Activated CD8-positive, alpha-beta memory T cell treated with anti-CD3 and anti-CD28 coated beads, Interleukin-2, amount 50 U/mL, for 4 hours (primary cell): Measurements from ENCODE around the gene PVRIG.
A peak's percentile ranks its signal among the peaks of the same experiment; 100 is the strongest.
"Not testable (repeated sequence)": the region's sequence is repeated elsewhere in the genome, so short reads cannot be mapped to it uniquely, and the experiment has no call there.

Experiments
- DNase-seq: peaks from one replicate; pipeline ENCODE4 v3.0.0-alpha.2; 2020

PVRIG gene

DNA sequence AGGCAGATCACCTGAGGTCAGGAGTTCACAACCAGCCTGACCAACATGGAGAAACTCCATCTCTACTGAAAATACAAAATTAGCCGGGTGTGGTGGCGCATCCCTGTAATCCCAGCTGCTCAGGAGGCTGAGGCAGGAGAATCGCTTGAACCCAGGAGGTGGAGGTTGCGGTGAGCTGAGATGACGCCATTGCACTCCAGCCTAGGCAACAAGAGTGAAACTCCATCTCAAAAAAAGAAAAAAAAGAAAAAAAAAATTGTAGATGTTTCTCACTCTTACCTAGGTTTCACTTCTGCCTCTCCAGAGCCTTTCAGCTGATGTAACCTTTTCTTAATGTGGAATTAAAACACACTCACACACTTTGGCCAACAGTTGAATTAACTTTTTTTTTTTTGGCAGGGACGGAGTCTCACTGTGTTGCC is 23.8 kb upstream of the PVRIG start:
- DNase-seq = not testable (repeated sequence)

DNA sequence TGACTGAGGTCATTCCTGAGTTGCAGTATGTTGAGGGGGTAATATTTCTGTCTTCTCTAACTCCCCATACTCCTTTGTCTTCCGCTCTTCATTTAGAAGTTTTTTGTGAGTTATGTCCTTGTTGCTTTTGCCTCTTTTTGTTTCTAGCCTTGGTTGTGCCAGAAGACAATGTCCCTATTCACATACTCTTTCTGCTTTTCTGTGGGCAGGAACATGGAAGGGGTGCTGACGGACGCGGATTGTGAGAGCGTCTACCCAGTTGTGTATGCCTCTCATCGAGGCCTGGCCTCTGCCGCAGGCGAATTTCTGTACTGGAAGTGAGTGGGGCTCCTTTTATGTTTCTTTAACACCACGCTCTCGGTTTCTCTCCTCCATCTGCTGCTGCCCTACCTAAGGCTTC is 21.5 kb upstream of the PVRIG start:
- DNase-seq = no peak

DNA sequence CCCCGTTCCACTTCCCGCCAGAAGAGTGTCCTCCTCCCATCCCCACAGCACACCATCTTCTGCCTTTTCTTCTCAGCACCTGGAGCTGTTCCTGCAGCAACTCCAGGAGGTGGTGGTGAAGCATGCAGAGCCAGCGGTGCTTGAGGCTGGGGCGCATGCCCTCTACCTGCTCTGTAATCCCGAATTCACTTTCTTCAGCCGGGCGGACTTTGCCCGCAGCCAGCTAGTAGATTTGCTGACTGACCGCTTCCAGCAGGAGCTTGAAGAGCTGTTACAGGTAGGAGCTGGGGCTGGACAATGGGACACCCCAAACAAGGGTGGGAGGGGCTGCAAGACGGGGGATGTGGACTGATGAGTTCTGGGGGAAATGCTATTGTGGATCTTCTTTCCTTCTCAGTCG is 19.1 kb upstream of the PVRIG start:
- no peak for DNase-seq

DNA sequence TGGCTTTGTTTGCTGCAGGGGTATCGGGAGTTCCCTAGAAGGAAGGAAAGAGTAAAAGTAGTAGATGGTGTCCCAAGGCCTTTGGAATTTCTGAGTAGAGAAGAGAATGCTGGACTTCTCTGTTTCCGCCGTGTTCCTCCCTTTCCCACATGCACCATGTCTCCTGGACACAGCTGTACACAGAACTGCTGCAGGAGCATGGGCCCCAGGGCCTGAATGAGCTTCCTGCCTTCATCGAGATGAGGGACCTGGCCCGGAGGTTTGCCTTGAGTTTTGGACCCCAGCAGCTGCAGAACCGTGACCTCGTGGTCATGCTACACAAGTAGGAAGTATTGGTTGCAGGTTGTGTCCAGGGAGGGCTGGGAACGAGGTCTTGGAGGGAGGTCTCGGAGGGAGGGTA is 15.3 kb upstream of the PVRIG start:
- DNase-seq = no peak

DNA sequence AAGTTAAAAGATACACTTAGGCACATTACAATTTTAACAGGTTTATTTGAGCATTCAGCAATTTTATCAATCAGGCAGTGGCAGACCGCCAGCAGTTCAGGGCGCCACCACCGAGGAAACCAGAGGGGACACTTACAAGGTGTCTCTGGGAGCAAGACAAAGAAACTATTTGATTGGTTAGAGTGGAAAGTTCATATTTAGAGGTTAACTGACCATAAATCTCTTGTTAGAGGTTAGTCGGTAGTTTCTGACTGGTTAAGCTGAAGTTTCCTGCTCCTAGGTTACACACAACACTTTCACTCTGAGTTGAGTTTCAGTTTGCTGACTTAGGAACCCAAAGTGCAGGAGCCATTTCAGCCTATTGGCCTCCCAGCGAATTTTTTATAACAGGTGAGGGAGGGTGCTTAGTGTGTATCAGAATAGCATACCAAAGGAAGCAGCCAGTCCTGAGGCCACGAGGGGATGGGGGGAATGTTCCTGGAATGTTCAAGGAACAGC is 10.8 kb upstream of the PVRIG start:
- no peak for DNase-seq

DNA sequence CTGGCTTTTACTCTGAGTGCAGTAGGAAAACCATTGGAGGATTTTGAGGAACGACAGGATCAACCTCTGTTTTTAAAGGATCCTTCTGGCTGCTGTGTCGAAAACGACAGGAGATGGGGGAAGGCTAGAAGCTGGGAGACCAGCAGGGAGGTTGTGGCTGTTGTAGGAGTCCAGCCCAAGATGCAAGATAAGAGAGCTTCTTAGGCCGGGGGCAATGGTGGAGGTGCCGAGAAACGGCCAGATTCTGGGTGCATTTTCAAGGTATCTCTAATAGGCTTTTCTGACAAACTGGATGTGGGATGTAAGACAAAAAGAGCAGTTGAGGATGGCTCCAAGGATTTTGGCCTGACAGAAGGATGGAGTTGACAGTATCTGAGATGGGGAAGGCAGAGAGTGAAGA is 10.3 kb upstream of the PVRIG start:
- no peak for DNase-seq

DNA sequence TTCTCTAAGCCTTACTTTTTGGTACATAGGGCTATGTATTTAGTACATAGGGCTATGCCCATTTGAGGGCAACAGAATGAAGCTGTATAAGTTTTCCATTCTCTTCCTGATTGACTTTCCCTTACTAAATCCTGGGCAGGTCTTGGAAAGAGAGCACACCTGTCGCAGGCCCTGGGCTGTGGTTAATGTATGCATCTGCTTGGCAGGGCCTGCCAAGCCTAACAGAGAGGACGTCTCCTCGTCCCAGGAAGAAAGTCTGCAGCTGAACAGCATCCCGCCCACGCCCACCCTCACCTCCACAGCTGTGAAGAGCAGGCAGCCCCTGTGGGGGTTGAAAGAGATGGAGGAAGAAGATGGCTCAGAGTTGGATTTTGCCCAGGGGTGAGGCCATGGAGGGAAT is 8.9 kb upstream of the PVRIG start:
- peak; percentile 32 for DNase-seq

DNA sequence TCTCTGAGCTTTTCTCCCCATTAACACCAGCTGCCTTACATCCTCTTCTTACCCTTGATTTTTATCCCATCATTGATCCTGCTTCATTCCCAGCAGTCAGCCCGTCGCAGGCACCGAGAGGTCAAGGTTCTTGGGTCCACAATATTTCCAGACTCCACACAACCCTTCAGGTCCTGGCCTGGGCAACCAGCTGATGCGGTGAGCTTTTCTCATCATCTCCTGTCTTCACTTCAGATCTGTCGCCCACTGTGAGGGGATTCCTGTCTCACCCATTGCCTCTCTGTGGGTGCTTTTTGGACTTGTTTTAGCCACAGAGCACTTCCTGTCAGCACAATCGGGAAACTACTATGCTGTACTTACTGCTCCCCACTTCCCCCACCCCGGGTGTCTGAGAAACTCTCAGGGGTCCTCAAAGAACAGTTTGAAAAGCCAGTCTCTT is 8.4 kb upstream of the PVRIG start:
- peak; percentile 37 for DNase-seq

DNA sequence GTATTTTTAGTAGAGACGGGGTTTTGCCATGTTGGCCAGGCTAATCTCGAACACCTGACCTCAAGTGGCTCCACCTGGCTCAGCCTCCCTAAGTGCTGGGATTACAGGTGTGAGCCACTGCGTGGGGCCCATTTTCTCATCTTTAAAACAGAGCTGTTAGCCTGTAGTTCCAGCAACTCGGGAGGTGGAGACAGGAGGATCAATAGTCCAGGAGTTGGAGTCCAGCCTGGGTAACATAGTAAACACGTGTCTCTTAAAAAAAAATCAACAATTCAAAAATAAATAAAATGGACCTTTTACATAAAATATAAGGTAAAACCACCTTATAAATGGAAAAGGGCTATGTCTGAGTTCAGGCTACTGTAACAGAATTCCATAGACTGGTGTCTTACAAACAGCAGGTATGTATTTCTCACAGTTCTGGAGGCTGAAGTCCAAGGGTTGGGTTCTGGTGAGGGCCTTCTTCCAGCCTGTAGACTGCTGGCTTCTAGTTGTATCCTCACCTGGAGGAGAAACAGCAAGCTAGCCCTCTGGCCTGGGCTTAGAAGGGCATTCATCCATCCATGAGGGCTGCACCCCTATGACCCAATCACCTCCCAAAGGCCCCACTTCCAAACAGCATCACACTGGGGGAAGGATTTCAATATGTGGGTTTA is 7.0 kb upstream of the PVRIG start:
- DNase-seq = no peak

DNA sequence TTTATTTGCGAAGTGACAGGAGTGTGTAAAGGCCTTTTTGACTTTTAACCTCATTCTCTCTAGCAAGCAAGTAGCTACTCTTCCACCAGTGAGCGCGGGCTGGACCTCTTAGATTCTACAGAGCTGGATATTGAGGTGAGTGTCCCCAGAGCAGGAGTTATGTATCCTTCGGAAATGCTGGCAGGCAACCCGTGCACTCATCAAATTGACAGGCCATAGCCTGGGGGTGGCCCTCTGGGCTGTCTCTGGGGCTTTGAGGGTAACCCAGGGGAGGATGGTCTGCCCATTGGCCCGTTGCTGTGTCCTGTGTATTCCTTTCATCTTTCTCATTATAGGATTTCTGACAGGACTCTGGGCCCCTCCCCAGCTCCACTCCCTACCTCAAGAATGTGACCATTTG is 6.1 kb upstream of the PVRIG start:
- DNase-seq = no peak

DNA sequence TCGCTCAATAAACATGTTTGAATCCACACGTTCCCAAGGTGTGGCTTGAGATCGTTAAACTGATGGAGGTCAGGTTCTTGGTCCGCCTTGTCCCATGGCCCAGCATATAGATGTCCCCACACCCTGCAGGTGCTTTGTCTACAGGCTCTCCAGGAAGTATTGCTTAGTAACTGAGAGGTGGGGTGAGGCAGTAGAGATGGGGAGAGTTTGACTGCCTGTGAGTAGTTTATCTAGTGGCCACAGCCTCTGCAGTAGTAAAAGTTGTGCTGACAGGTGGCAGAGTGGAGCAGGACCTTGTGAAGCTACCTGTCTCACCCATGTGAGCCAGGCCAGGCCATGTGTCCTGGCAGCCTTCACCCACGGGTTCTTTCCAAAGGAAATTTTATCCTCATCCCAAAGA is 5.4 kb upstream of the PVRIG start:
- DNase-seq = not testable (repeated sequence)

DNA sequence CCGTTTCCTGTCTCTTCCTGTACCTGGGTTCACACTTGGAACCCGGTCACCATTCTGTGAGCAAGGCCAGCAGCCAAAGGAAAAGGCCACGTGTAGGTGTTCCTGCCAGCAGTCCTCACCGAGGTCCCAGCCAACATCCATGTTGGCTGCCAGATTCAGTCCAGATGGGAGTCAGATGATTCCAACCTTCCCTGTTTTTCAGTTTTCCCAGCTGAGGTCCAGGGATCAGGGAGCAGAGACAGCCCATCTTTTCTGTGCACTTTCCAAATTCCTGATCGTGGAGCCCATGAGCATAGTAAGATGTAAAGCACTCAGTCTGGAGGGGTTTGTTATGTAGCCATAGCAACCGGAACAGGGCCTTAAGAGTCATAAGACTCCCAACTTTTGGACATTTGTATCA is 3.9 kb upstream of the PVRIG start:
- DNase-seq = no peak

DNA sequence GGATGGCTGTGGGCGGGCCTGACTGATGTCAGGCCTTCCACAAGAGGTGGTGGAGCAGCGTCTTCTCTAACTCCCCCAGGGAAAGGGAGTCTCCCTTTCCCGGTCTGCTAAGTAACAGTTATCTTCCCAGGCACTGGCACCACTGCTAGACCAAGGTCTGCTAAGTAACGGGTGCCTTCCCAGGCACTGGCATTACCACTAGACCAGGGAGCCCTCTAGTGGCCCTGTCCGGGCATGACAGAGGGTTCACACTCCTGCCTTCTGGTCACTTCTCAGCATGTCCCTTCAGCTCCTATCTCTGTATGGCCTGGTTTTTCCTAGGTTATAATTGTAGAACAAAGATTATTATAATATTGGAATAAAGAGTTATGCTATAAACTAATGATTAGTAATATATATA is 1.8 kb upstream of the PVRIG start:
- DNase-seq = peak; percentile 80

DNA sequence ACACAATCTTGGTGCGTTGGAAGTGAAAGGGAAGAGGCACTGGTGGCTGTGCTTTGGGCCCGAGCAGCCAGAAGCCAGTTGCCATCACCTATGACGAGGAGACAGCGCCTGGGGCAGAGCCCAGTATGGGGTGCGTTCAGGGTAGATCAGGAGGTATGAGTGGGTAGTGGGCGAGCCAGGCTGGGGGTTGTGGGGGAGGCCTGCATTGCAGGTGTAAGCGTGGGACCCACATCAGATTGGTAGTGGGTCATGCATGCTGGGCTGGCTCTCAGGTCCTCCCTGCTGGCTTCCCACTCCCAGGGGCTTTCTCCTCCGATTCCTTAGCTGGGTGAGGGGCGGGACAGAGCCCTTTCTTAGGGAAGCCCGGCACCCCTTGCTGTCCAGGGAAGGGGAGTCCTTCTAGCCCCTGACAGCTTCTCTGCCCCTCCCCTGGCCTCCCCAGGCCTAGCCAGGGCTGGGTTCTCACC is 445 bp upstream of the PVRIG start:
- peak; percentile 26 for DNase-seq

DNA sequence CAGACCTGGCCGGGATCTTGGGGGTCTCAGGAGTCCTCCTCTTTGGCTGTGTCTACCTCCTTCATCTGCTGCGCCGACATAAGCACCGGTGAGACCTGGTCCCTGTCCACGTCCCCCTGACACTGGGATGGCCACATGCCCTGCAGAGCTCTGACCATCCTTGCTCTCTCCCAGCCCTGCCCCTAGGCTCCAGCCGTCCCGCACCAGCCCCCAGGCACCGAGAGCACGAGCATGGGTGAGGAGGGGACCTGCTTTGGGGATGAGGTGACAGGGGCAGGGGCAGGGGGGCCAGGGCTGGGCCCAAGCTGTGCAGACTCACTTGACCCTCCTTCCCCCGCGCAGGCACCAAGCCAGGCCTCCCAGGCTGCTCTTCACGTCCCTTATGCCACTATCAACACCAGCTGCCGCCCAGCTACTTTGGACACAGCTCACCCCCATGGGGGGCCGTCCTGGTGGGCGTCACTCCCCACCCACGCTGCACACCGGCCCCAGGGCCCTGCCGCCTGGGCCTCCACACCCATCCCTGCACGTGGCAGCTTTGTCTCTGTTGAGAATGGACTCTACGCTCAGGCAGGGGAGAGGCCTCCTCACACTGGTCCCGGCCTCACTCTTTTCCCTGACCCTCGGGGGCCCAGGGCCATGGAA is 959 bp downstream of the PVRIG start:
- peak; percentile 19 for DNase-seq

DNA sequence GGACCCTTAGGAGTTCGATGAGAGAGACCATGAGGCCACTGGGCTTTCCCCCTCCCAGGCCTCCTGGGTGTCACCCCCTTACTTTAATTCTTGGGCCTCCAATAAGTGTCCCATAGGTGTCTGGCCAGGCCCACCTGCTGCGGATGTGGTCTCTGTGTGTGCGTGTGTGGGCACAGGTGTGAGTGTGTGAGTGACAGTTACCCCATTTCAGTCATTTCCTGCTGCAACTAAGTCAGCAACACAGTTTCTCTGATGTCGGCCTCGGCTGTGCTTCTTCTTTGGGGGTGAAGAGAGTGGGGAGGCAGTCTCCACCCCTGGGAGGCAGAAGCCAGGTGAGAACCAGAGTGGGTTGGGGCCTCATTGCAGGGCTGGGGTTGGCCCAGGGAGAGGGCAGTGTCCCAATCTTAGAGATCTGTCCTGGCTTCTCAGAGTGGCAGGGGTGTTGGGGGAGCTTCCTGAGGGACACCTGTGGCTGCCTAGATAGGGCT is 1.5 kb downstream of the PVRIG start:
- DNase-seq = peak; percentile 71

DNA sequence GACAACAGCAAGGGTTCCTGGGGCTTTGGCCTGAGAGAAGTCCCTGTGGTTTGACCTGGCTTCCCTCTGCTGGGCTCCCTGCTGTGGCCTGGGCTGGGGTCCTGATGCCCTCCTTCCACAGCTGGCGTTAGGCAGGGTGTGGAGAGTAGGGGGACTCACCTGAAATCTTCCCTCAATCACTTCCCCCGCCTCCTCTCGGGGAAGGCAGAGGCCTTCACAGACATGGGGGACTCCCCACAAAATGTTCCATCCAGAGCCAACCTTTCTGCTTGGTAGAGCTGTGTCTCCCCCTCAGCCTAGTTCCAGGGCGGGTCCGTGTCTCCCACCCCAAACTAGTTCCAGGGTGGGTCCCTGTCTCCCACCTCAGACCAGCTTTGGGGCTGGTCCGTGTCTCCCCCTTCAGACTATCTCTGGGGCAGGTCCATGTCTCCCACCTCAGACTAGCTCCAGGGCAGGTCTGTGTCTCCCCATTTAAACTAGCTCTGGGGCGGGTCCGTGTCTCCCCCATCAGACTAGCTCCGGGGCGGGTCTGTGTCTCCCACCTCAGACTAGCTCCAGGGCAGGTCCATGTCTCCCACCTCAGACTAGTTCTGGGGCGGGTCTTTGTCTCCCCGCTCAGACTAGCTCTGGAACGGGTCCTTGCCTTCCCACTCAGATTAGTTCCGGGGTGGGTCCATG is 2.2 kb downstream of the PVRIG start:
- peak; percentile 28 for DNase-seq

DNA sequence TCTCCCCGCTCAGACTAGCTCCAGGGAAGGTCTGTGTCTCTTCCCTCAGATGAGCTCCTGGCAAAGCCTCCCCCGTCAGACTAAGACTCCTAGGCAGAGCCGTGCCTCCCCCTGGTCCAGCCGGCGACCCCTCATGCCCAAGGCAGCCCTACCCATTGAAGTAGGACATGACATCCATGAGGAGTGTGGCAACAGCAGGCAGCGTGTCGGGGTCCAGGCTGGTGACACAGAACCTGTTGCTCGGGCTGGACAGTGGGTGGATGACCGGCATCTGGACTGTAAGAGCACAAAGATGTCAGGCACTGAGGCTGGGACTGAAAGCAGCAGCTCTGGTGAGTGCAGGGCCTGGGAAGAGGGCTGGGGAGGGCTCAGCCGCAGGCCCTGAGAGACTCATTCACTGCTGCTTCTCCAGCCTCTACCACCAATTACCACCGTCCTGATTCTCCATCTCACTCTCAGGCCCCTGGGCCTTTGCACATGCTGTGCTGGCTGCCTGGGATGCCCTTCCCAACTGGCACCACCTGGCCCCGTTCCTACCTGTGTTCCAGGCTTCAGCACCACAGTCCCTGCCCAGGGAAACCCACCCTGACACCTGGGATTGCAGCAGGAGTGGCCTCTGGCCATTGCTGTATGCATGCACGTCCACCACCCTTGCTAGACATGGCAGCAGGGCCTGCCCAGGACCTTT is 2.8 kb downstream of the PVRIG start:
- no peak for DNase-seq

DNA sequence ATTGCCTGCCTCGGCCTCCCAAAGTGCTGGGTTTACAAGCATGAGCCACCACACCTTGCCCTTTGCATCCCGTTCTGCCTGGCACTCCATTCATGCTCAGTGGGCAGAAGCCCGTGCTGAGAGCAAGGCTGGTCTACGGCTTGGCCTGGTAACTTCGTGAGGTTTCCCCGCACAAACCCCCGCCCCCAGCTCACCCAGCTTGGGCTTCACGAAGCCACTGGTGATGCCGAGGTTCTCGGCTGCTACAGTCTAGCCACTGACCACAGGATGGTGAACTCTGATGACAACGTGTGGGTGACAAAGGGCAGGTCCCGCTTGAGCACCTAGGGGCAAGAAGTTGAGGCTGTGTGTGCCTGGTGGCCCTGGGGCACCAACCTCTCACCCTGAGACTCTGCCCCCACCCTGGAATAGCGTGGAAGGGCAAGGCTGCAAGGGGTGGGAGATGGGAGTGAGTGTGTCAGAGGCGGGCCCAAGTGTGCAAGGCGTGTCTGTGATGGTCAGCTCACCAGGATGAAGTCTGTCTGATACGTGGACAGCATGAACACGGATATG is 3.7 kb downstream of the PVRIG start:
- not testable (repeated sequence) for DNase-seq

DNA sequence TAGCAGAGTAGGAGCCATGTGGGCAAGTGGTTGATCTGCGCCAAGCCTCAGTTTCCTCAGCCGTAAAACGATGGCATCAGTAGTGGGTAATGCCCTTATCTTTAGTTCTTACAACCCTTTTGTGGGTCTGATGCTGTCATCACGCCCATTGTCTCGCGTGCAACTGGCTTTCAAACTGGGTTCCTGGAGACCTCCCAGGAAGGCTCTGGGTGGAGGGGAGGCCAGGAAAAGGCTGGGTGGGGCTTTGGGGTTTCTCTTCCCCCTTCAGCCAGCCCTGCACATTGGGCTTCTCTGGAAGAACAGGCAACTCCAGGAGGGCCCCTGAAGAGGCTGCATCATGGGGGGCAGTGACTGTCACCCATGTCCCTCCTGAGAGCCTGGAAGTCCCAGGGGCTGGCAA is 5.1 kb downstream of the PVRIG start:
- DNase-seq = not testable (repeated sequence)

DNA sequence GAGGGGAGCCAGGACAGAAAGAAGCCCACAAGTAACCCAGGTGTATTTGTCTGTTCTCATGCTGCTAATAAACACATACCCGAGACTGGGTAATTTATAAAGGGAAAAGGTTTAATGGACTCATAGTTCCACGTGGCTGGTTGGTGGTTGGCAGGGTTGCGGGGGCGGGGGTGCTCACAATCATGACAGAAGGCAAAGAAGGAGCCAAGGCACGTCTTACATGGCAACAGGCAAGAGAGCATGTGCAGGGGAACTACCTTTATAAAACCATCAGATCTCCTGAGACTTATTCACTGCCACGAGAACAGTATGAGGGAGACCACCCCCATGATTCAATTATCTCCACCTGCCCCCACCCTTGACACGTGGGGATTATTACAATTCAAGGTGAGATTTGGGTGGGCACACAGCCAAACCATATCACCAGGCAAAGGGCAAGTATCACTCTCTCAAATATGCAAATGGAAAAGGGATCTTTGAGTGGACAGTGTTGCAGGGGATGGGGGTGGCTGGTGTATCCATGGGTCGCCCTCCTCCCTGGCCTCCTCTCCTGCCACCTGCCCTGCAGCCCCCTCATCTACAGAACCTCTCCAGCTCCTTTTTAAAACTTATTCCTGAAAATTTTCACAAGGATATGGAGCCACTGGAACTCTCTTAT is 15.0 kb downstream of the PVRIG start:
- peak; percentile 29 for DNase-seq

DNA sequence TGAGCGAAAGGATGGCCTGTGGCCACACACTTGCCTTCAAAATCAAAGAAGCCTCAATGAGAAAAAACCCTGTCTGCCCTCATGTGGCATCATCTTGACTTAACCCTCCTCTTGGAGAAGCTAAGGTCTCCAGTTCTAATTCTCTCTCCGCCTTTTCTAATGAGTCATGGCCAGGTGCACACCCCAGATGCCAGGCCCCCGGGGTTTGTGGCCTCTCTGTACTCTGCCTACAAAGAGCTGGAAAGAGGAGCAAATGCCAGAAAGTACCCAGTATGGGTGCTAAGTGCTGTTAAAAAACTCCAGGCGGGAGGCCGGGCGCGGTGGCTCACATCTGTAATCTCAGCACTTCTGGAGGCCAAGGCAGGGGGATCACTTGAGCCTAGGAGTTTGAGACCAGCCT is 20.2 kb downstream of the PVRIG start:
- not testable (repeated sequence) for DNase-seq
